HG03280 (cell line): ENCODE results near the gene KRTAP7-1.

Source experiments
- ATAC-seq: cut with Tn5 transposase; IDR thresholded peaks from one replicate; pipeline ENCODE4 v1.9.1; 2021; ENCODE audit warnings: mild to moderate bottlenecking, moderate library complexity; ENCODE audit not compliant: unreplicated experiment

Gene KRTAP7-1

GRCh38 chr21:30829659-30830058, at the start of gene KRTAP7-1:
Gene KRTAP7-1 (minus strand): TSS chr21:30829759. CDS start chr21:30829698, 61 bp downstream.
- ATAC-seq: no peak

- no peak for ATAC-seq
Measured at GRCh38 chr21:30874526-30874925, 45.0 kb upstream of the KRTAP7-1 start.

- no peak for ATAC-seq
Measured at GRCh38 chr21:30847627-30848500, 18.3 kb upstream of the KRTAP7-1 start.

- ATAC-seq: no peak
Measured at GRCh38 chr21:30842990-30843389, 13.4 kb upstream of the KRTAP7-1 start.

- ATAC-seq: no peak
Measured at GRCh38 chr21:30839304-30839703, 9.7 kb upstream of the KRTAP7-1 start.

GRCh38 chr21:30838536-30838935, 9.0 kb upstream of the KRTAP7-1 start:
- no peak for ATAC-seq

GRCh38 chr21:30831194-30831765, 1.7 kb upstream of the KRTAP7-1 start:
- no peak for ATAC-seq

GRCh38 chr21:30818837-30819610, 10.5 kb downstream of the KRTAP7-1 start:
- no peak for ATAC-seq

GRCh38 chr21:30813174-30813573, 16.4 kb downstream of the KRTAP7-1 start, which contains the start of gene KRTAP8-1:
Gene KRTAP8-1 (minus strand): TSS chr21:30813274. CDS start chr21:30813220, 54 bp downstream.
- no peak for ATAC-seq

GRCh38 chr21:30800605-30801004, 29.0 kb downstream of the KRTAP7-1 start:
- no peak for ATAC-seq

- no peak for ATAC-seq
Measured at GRCh38 chr21:30793581-30794314, 35.8 kb downstream of the KRTAP7-1 start.

- no peak for ATAC-seq
Measured at GRCh38 chr21:30779249-30779648, 50.3 kb downstream of the KRTAP7-1 start.
